Keratinocyte (primary cell): ENCODE measurements around the gene STK38.

ENCODE experiments used
- EZH2 ChIP-seq: IDR thresholded peaks from one replicate; pipeline ENCODE4 v1.6.1; 2012; ENCODE audit warnings: inconsistent platforms, mild to moderate bottlenecking, low read length, moderate library complexity
- TF ChIP-seq, protein P1 (sequence below), 3 experiments: IDR thresholded peaks in 1 of 3; conservative IDR thresholded peaks in 1 of 3; optimal IDR thresholded peaks in 1 of 3; 2 replicates in 2 of 3; 3 replicates in 1 of 3; pipeline versions ENCODE3 to v1.5.1; 2011; ENCODE audit warnings: low read length in 3 of 3, mild to moderate bottlenecking in 3 of 3, moderate library complexity in 2 of 3, control low read depth in 1 of 3, inconsistent platforms in 1 of 3; ENCODE audit not compliant: insufficient read depth in 2 of 3; ENCODE audit errors: extremely low read depth in 1 of 3

DNA sequence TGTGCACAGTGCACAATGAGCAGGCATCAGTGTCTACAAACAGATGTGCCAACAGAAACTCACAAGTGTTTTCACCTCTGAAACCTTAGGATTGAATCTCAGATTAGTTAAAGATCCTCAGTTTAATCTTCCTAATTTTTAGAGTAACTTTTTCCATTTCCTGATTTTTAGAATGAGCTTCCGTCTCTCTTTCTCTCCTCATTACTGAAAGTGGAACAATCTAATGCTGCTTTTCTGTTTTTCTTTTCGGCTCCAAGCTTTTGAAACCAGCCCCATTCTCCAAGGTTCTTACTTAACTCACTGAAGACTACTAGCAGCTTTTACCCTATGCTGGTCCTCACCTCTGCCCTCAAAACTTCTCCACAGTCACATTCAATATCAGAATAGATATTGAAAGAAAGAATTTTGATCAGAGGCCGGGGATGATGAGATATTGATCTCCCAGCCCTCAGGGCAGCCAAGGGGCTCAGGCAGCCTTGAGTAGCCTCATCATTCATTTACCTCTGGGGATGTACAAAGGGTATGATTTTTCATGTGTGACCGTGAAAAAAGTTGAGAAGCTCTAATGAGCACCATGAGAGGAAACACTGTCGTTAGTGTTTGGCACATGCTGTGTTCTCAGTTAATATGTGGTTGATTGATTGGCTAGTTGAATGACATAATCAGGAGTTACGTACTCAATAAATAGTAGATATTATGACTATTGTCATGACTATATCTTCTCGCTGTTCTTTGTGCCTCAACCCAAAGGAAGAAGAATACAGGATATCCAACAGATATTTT is 11.9 kb upstream of the STK38 start:
- TF ChIP-seq EZH2: no peak
- TF ChIP-seq, protein P1, sequence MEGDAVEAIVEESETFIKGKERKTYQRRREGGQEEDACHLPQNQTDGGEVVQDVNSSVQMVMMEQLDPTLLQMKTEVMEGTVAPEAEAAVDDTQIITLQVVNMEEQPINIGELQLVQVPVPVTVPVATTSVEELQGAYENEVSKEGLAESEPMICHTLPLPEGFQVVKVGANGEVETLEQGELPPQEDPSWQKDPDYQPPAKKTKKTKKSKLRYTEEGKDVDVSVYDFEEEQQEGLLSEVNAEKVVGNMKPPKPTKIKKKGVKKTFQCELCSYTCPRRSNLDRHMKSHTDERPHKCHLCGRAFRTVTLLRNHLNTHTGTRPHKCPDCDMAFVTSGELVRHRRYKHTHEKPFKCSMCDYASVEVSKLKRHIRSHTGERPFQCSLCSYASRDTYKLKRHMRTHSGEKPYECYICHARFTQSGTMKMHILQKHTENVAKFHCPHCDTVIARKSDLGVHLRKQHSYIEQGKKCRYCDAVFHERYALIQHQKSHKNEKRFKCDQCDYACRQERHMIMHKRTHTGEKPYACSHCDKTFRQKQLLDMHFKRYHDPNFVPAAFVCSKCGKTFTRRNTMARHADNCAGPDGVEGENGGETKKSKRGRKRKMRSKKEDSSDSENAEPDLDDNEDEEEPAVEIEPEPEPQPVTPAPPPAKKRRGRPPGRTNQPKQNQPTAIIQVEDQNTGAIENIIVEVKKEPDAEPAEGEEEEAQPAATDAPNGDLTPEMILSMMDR (optimal IDR thresholded peaks at IDR 0.05 in 1 of 3, IDR thresholded peaks at IDR 0.05 in 1 of 3, conservative IDR thresholded peaks at IDR 0.05 in 1 of 3; ENCODE audit: extremely low read depth in 1 of 3, insufficient read depth in 2 of 3, low read length in 3 of 3): no peak
